WTC11 (cell line): ENCODE data around the gene LGALS7. TPM values are rescaled to one million over a fixed set of nuclear protein-coding genes. Genes with fewer than 3 reads are reported as not detected.

Source experiments
- ATAC-seq: fragments of 200-7000 bp; cut with Tn5 transposase; 2 replicates; pipeline ENCODE4 v1.10.0; 2021; ENCODE audit warnings: mild to moderate bottlenecking, moderate library complexity
- CTCF ChIA-PET: fragments of 300-600 bp; sonication (Branson Sonifier 250); formaldehyde crosslinking; loops from one replicate; lab custom pipeline; 2021; ENCODE audit warnings: antibody characterized with exemption; lab: Charles Lee
- POLR2A ChIA-PET: fragments of 350-600 bp; sonication (Branson Sonifier 250); formaldehyde crosslinking; loops from one replicate; lab custom pipeline; 2021; ENCODE audit warnings: antibody characterized with exemption; lab: Charles Lee
- DNase-seq: peaks from one replicate; pipeline ENCODE4 v3.0.0; 2021; ENCODE audit warnings: low spot score
- H3K27ac Mint-ChIP-seq: 2 replicates; pipeline ENCODE4 v1.8.0; 2021; ENCODE audit warnings: mixed read lengths
- H3K27me3 Mint-ChIP-seq: 2 replicates; pipeline ENCODE4 v1.8.0; 2021; ENCODE audit warnings: low read depth, mild to moderate bottlenecking, moderate library complexity, mixed read lengths
- H3K36me3 Mint-ChIP-seq: 2 replicates; pipeline ENCODE4 v1.8.0; 2021; ENCODE audit warnings: mixed read lengths
- H3K4me1 Mint-ChIP-seq: 2 replicates; pipeline ENCODE4 v1.8.0; 2022; ENCODE audit warnings: mixed read lengths
- H3K4me3 Mint-ChIP-seq: 2 replicates; pipeline ENCODE4 v1.8.0; 2021; ENCODE audit warnings: mild to moderate bottlenecking, moderate library complexity, mixed read lengths
- H3K9me3 Mint-ChIP-seq: 2 replicates; pipeline ENCODE4 v1.8.0; 2021; ENCODE audit warnings: mixed read lengths
- ESRRA ChIP-seq: sonication (generic); formaldehyde crosslinking; IDR thresholded peaks from 2 replicates; pipeline ENCODE4 v1.8.1; 2022; ENCODE audit warnings: mild to moderate bottlenecking, missing genetic modification reagents, borderline replicate concordance
- FOXP1 ChIP-seq: sonication (generic); formaldehyde crosslinking; IDR thresholded peaks from 2 replicates; pipeline ENCODE4 v1.8.0; 2022; ENCODE audit warnings: missing genetic modification reagents, mild to moderate bottlenecking, moderate library complexity, borderline replicate concordance
- HMGXB4 ChIP-seq: sonication (generic); formaldehyde crosslinking; IDR thresholded peaks from 2 replicates; pipeline ENCODE4 v1.8.1; 2023; ENCODE audit warnings: mild to moderate bottlenecking, moderate library complexity, missing genetic modification reagents
- MAX ChIP-seq: sonication (generic); formaldehyde crosslinking; IDR thresholded peaks from 2 replicates; pipeline ENCODE4 v1.8.0; 2022; ENCODE audit warnings: mild to moderate bottlenecking, missing genetic modification reagents
- NFE2L1 ChIP-seq: sonication (generic); formaldehyde crosslinking; IDR thresholded peaks from 2 replicates; pipeline ENCODE4 v1.8.1; 2023; ENCODE audit warnings: missing genetic modification reagents
- RELA ChIP-seq: sonication (generic); formaldehyde crosslinking; IDR thresholded peaks from 2 replicates; pipeline ENCODE4 v1.8.1; 2022; ENCODE audit warnings: missing genetic modification reagents, mild to moderate bottlenecking, borderline replicate concordance
- SMAD3 ChIP-seq: sonication (generic); formaldehyde crosslinking; IDR thresholded peaks from 2 replicates; pipeline ENCODE4 v1.8.0; 2022; ENCODE audit warnings: missing genetic modification reagents, mild to moderate bottlenecking, borderline replicate concordance
- SP1 ChIP-seq: sonication (generic); formaldehyde crosslinking; conservative IDR thresholded peaks from 2 replicates; pipeline ENCODE4 v1.8.1; 2022; ENCODE audit warnings: missing genetic modification reagents
- TCF7 ChIP-seq: sonication (generic); formaldehyde crosslinking; IDR thresholded peaks from 2 replicates; pipeline ENCODE4 v1.8.0; 2022; ENCODE audit warnings: mild to moderate bottlenecking, low read depth, missing genetic modification reagents, moderate library complexity
- USF1 ChIP-seq: sonication (generic); formaldehyde crosslinking; IDR thresholded peaks from 2 replicates; pipeline ENCODE4 v1.8.0; 2022; ENCODE audit warnings: mild to moderate bottlenecking, missing genetic modification reagents
- ZNF425 ChIP-seq: fragments of 250-450 bp; sonication (Bioruptor Pico); conservative IDR thresholded peaks from 2 replicates; pipeline ENCODE4 v1.9.0; 2021; ENCODE audit warnings: mild to moderate bottlenecking
- total RNA-seq: library from RNA; stranded (reverse); gene quantifications from 3 replicates; pipeline ENCODE4 v1.2.3, GENCODE V29; 2021

The LGALS7 gene
- total RNA-seq, 1 experiment from 2014 or later = 2.3 TPM

- TF ChIP-seq ZNF425 (CRISPR knock-in tag) (no peak), HMGXB4 (no peak), TCF7 (no peak), SP1 (CRISPR knock-in tag) (no peak)
- TF ChIP-seq, all 79 proteins: peak for 0
Measured at GRCh38 chr19:38739440-38740256, 33.7 kb downstream of the LGALS7 start (continued).

GRCh38 chr19:38737921-38738737 is 35.2 kb downstream of the LGALS7 start:
- H3K9me3 Mint-ChIP-seq = peaks cover 3% of the 10 kb centered on the region
- H3K27ac Mint-ChIP-seq = no peak overlapping the region
- peaks cover 10% of the 10 kb centered on the region for H3K4me1 Mint-ChIP-seq
- ChIA-PET CTCF (interaction anchor here (1.2 to 3.5 kb wide), 3 partner anchors 31 to 193 kb away, joined by 3 to 13 read pairs (median 5); partner anchors contain the start of genes MRPS12 and SARS2), POLR2A (interaction anchor here (0.8 kb wide), 1 partner anchor 31 kb away, joined by 4 read pairs; no protein-coding TSS in a partner anchor)
- peaks cover 23% of the 10 kb centered on the region for H3K27me3 Mint-ChIP-seq
- H3K4me3 Mint-ChIP-seq = peak overlapping the region; percentile 17
- peak; percentile 48; the same call in 1 of the 2 replicates for TF ChIP-seq FOXP1
- TF ChIP-seq MAX (CRISPR knock-in tag) = no peak
- no peak for TF ChIP-seq NFE2L1 (CRISPR knock-in tag)
- H3K36me3 Mint-ChIP-seq = peaks cover 2% of the 10 kb centered on the region; the same call in 1 of the 2 replicates
- DNase-seq = no peak
- no peak for ATAC-seq

GRCh38 chr19:38737281-38737865 is 35.9 kb downstream of the LGALS7 start:
- Mint-ChIP-seq H3K9me3 (peaks cover 3% of the 10 kb centered on the region), H3K4me1 (peaks cover 10% of the 10 kb centered on the region), H3K36me3 (peaks cover 2% of the 10 kb centered on the region; the same call in 1 of the 2 replicates), H3K27ac (no peak overlapping the region), H3K4me3 (peak overlapping the region; percentile 17), H3K27me3 (peaks cover 23% of the 10 kb centered on the region)
- ChIA-PET CTCF (interaction anchor here (1.1 to 3.5 kb wide), 6 partner anchors 32 to 193 kb away, joined by 3 to 13 read pairs (median 4); partner anchors contain the start of genes ECH1, MRPS12 and SARS2), POLR2A (interaction anchor here (0.8 to 1.3 kb wide), 2 partner anchors 32 to 112 kb away, joined by 3 to 4 read pairs; no protein-coding TSS in a partner anchor)
- TF ChIP-seq SMAD3 (CRISPR knock-in tag) (no peak), HMGXB4 (no peak), USF1 (CRISPR knock-in tag) (0 out of 2 replicates have a peak, but pooled peaks have one; percentile 2), RELA (CRISPR knock-in tag) (0 out of 2 replicates have a peak, but pooled peaks have one; percentile 1), ESRRA (CRISPR knock-in tag) (no peak)
- no peak for ATAC-seq
- no peak for DNase-seq
